T1000 (cell line): ENCODE data around the gene NRIP1.

Source experiments
- DNase-seq: peaks from one replicate; lab custom pipeline; 2025; ENCODE audit warnings: mixed read lengths; lab: John Stamatoyannopoulos, UW

The NRIP1 gene

GRCh38 chr21:14916676-14917141, 148.1 kb downstream of the NRIP1 start:
- DNase-seq: no peak

- DNase-seq: no peak
Observed at GRCh38 chr21:14913638-14914037, 151.2 kb downstream of the NRIP1 start.

- DNase-seq: no peak
Observed at GRCh38 chr21:14911351-14911750, 153.4 kb downstream of the NRIP1 start.
